ENCODE data around the gene TXLNG. TPM values are rescaled to one million over a fixed set of nuclear protein-coding genes. Genes with fewer than 3 reads are reported as not detected.
"Not testable (repeated sequence)": the region's sequence is repeated elsewhere in the genome, so short reads cannot be mapped to it uniquely, and the experiment has no call there.

The TXLNG gene
- total RNA-seq, 2 experiments from 2014 or later: 17.2 to 17.5 TPM

DNA sequence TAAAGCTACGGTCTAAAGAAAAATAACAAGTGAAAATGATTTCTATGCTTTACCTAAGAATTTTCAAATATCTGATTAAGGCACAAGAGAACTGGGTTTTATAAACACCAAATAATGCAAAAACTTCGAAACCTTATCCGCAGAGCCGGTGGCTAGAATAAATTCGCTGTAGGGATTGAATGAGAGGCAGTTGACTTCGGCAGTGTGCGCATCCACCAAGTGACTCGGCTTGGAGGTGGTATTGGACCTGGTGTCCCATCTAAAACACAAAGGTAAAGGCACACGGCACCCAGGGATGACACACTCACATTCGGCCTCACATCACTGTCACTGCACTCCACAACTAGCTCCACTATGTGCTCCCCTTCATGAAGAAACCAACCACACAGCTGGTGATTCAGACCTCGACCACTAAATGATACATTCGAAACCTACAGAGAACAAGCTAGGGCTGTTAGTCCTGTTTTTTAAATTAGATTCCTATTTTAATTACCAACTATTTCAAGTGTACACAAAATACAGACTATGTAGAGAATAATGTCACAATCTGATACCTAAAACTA is 66.4 kb downstream of the TXLNG start:
- no peak for DNase-seq
- Mint-ChIP-seq H3K9me3 (no peaks in the 10 kb centered on the region), H3K4me3 (no peak overlapping the region), H3K27me3 (no peaks in the 10 kb centered on the region), H3K27ac (no peak overlapping the region), H3K36me3 (ENCODE audit: low read depth) (peaks cover 82% of the 10 kb centered on the region), H3K4me1 (ENCODE audit: low read depth) (peaks cover 9% of the 10 kb centered on the region)
- Histone ChIP-seq H3K36me3 (ENCODE audit: insufficient read depth, low read length) (peaks cover 61% of the 10 kb centered on the region), H3K4me3 (ENCODE audit: low read length) (no peak overlapping the region), H3K27ac (ENCODE audit: low read depth in 1 of 2, low read length in 2 of 2) (no peak overlapping the region), H3K27me3 (ENCODE audit: control insufficient read depth in 1 of 2, insufficient read depth in 2 of 2, low read length in 2 of 2) (no peaks in the 10 kb centered on the region), H3K4me1 (ENCODE audit: insufficient read depth, low read length) (no peaks in the 10 kb centered on the region), H3K9me3 (ENCODE audit: control insufficient read depth in 1 of 2, insufficient read depth in 1 of 2, low read length in 2 of 2) (no peaks in the 10 kb centered on the region)
- CTCF ChIA-PET: no interaction called here
- POLR2A ChIA-PET: no interaction called here
- ATAC-seq (ENCODE audit: poor library complexity): no peak
- intact Hi-C loops (cut with DNase I, micrococcal nuclease): no loop called here
- TF ChIP-seq, protein P1, sequence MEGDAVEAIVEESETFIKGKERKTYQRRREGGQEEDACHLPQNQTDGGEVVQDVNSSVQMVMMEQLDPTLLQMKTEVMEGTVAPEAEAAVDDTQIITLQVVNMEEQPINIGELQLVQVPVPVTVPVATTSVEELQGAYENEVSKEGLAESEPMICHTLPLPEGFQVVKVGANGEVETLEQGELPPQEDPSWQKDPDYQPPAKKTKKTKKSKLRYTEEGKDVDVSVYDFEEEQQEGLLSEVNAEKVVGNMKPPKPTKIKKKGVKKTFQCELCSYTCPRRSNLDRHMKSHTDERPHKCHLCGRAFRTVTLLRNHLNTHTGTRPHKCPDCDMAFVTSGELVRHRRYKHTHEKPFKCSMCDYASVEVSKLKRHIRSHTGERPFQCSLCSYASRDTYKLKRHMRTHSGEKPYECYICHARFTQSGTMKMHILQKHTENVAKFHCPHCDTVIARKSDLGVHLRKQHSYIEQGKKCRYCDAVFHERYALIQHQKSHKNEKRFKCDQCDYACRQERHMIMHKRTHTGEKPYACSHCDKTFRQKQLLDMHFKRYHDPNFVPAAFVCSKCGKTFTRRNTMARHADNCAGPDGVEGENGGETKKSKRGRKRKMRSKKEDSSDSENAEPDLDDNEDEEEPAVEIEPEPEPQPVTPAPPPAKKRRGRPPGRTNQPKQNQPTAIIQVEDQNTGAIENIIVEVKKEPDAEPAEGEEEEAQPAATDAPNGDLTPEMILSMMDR (IDR thresholded peaks at IDR 0.05): no peak

- Mint-ChIP-seq H3K9me3 (no peaks in the 10 kb centered on the region), H3K36me3 (ENCODE audit: low read depth) (peaks cover 80% of the 10 kb centered on the region), H3K4me1 (ENCODE audit: low read depth) (peaks cover 10% of the 10 kb centered on the region), H3K27ac (no peak overlapping the region), H3K27me3 (no peaks in the 10 kb centered on the region), H3K4me3 (no peak overlapping the region)
- Histone ChIP-seq H3K27me3 (ENCODE audit: control insufficient read depth in 1 of 2, insufficient read depth in 2 of 2, low read length in 2 of 2) (no peaks in the 10 kb centered on the region), H3K36me3 (ENCODE audit: insufficient read depth, low read length) (peaks cover 60% of the 10 kb centered on the region), H3K4me3 (ENCODE audit: low read length) (no peak overlapping the region), H3K4me1 (ENCODE audit: insufficient read depth, low read length) (no peaks in the 10 kb centered on the region), H3K9me3 (ENCODE audit: control insufficient read depth in 1 of 2, insufficient read depth in 1 of 2, low read length in 2 of 2) (no peaks in the 10 kb centered on the region), H3K27ac (ENCODE audit: low read depth in 1 of 2, low read length in 2 of 2) (no peak overlapping the region)
- DNase-seq (no peak), ATAC-seq (ENCODE audit: poor library complexity) (no peak)
- TF ChIP-seq, protein P1 (IDR thresholded peaks at IDR 0.05): no peak
- ChIA-PET CTCF (no interaction called here), POLR2A (no interaction called here)
- intact Hi-C loops (cut with DNase I, micrococcal nuclease): no loop called here
Measured at GRCh38 chrX:16853537-16853936, 67.3 kb downstream of the TXLNG start.

DNA sequence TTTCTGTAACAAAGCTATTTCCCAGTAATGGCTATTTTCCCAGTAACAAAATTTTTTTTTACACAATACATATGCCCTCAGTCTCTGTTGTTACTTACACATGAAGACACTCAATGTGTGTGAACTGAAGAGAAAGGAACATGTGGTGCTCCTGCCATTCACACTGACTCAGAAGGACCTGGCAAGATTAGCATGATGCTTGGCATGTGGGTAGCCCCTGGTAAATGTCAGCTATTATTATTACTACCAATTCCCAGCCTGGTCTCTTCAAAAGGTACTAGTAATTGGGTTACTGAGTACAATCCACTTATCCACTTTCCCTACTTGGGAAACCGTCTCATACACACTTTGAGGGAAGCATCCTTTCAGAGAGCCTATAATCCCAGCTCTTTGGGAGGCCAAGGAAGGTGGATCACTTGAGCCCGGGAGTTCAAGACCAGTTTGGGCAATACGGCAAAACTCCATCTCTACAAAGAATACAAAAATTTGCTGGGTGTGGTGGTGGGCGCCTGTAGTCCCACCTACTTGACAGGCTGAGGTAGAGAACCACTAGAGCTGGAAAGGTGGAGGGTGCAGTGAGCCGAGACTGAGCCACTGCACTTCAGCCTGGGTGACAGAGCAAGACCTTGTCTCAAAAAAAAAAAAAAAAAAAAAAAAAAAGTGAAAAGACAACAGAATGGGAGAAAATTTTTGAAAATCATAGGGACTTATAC is 69.3 kb downstream of the TXLNG start:
- H3K27me3 Mint-ChIP-seq: no peaks in the 10 kb centered on the region
- Histone ChIP-seq H3K36me3 (ENCODE audit: insufficient read depth, low read length) (peaks cover 59% of the 10 kb centered on the region), H3K4me3 (ENCODE audit: low read length) (no peak overlapping the region), H3K27ac (ENCODE audit: low read depth in 1 of 2, low read length in 2 of 2) (no peak overlapping the region), H3K4me1 (ENCODE audit: insufficient read depth, low read length) (no peaks in the 10 kb centered on the region), H3K9me3 (ENCODE audit: control insufficient read depth in 1 of 2, insufficient read depth in 1 of 2, low read length in 2 of 2) (no peaks in the 10 kb centered on the region), H3K27me3 (ENCODE audit: control insufficient read depth in 1 of 2, insufficient read depth in 2 of 2, low read length in 2 of 2) (no peaks in the 10 kb centered on the region)
- peaks cover 80% of the 10 kb centered on the region for H3K36me3 Mint-ChIP-seq (ENCODE audit: low read depth)
- TF ChIP-seq, protein P1 (IDR thresholded peaks at IDR 0.05): no peak
- peaks cover 20% of the 10 kb centered on the region for H3K4me1 Mint-ChIP-seq (ENCODE audit: low read depth)
- H3K9me3 Mint-ChIP-seq: no peaks in the 10 kb centered on the region
- ChIA-PET CTCF (interaction anchor here (0.6 kb wide), 1 partner anchor 37 kb away, joined by 3 read pairs; no protein-coding TSS in a partner anchor), POLR2A (no interaction called here)
- no peak overlapping the region for H3K4me3 Mint-ChIP-seq
- intact Hi-C loops (cut with DNase I, micrococcal nuclease): no loop called here
- no peak for ATAC-seq (ENCODE audit: poor library complexity)
- DNase-seq: no peak
- H3K27ac Mint-ChIP-seq: no peak overlapping the region

DNA sequence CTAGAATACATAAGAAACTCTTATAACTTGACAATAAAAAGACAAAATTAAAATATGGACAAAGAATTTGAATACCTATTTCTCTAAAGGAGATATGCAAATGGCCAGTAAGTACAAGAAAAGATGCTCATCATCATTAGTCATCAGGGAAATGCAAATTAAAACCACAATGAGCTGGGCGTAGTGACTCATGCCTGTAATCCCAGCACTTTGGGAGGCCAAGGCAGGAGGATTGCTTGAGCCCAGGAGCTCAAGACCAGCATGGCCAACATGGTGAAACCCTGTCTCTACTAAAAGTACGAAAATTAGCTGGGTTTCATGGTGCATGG is 69.8 kb downstream of the TXLNG start:
- H3K36me3 Mint-ChIP-seq (ENCODE audit: low read depth): peaks cover 80% of the 10 kb centered on the region
- CTCF ChIA-PET: interaction anchor here (0.6 kb wide), 1 partner anchor 36 kb away, joined by 3 read pairs; no protein-coding TSS in a partner anchor
- not testable (repeated sequence) for H3K27ac Mint-ChIP-seq

More for the DNA sequence above, 69.8 kb downstream of the TXLNG start:
- H3K4me3 Mint-ChIP-seq; H3K4me3 ChIP-seq (ENCODE audit: low read length); POLR2A ChIA-PET; H3K9me3 ChIP-seq (ENCODE audit: control insufficient read depth in 1 of 2, insufficient read depth in 1 of 2, low read length in 2 of 2); H3K27me3 ChIP-seq (ENCODE audit: control insufficient read depth in 1 of 2, insufficient read depth in 2 of 2, low read length in 2 of 2); H3K4me1 ChIP-seq (ENCODE audit: insufficient read depth, low read length); H3K9me3 Mint-ChIP-seq; H3K27me3 Mint-ChIP-seq; ATAC-seq (ENCODE audit: poor library complexity); intact Hi-C loops (cut with DNase I, micrococcal nuclease); H3K27ac ChIP-seq (ENCODE audit: low read depth in 1 of 2, low read length in 2 of 2): not testable (repeated sequence)
- peaks cover 20% of the 10 kb centered on the region for H3K4me1 Mint-ChIP-seq (ENCODE audit: low read depth)
- peak in 1 of 14 experiments; percentile 29 for DNase-seq
- H3K36me3 ChIP-seq (ENCODE audit: insufficient read depth, low read length): peaks cover 56% of the 10 kb centered on the region
